ENCODE data around the gene RASA2. TPM values are rescaled to one million over a fixed set of nuclear protein-coding genes. Genes with fewer than 3 reads are reported as not detected.

Gene RASA2
- total and polyA plus RNA-seq, 9 of the 15 experiments (the other 6 are each of a cell fraction or from before 2014, with no cell fraction given) = 2.0 to 12.8 (median 9.5) TPM

DNA sequence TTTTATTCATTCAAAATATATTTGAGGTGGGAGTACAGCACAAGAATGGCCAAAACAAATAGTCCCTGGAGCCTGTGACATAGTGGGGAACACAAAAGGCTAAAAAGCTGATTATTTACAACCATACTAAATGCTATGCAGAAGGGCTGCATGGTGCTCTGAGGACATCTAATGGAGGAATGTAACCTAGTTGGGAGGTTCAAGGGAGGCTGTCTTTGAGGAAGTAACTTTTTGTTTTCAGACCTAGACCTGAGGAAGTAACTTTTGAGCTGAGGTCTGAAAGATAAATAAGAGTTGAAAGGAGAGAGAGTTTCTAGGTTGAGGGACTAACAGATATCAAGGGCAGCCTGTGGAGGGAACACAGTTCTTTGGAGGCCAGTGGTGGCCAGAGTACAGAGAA lies 34.8 kb upstream of the RASA2 start (continued):
- TF ChIP-seq, protein P1, sequence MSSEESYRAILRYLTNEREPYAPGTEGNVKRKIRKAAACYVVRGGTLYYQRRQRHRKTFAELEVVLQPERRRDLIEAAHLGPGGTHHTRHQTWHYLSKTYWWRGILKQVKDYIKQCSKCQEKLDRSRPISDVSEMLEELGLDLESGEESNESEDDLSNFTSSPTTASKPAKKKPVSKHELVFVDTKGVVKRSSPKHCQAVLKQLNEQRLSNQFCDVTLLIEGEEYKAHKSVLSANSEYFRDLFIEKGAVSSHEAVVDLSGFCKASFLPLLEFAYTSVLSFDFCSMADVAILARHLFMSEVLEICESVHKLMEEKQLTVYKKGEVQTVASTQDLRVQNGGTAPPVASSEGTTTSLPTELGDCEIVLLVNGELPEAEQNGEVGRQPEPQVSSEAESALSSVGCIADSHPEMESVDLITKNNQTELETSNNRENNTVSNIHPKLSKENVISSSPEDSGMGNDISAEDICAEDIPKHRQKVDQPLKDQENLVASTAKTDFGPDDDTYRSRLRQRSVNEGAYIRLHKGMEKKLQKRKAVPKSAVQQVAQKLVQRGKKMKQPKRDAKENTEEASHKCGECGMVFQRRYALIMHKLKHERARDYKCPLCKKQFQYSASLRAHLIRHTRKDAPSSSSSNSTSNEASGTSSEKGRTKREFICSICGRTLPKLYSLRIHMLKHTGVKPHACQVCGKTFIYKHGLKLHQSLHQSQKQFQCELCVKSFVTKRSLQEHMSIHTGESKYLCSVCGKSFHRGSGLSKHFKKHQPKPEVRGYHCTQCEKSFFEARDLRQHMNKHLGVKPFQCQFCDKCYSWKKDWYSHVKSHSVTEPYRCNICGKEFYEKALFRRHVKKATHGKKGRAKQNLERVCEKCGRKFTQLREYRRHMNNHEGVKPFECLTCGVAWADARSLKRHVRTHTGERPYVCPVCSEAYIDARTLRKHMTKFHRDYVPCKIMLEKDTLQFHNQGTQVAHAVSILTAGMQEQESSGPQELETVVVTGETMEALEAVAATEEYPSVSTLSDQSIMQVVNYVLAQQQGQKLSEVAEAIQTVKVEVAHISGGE (CRISPR knock-in tag; IDR thresholded peaks at IDR 0.05) = no peak
- TF ChIP-seq TEAD4 (IDR thresholded peaks at IDR 0.05; ENCODE audit: low read length) (peak; percentile 27), TEAD4 (CRISPR knock-in tag; IDR thresholded peaks at IDR 0.05; ENCODE audit: borderline replicate concordance) (no peak), FOXK2 (conservative IDR thresholded peaks at IDR 0.05 in 1 of 2, IDR thresholded peaks at IDR 0.05 in 1 of 2; ENCODE audit: low read depth in 2 of 2) (peak; percentile 28 to 58; a peak in 1 of 4 replicates), JUN (IDR thresholded peaks at IDR 0.05; ENCODE audit: borderline replicate concordance, low read depth, low read length) (no peak), JUN (CRISPR knock-in tag; IDR thresholded peaks at IDR 0.05; ENCODE audit: borderline replicate concordance) (no peak), NRF1 (conservative IDR thresholded peaks at IDR 0.05 in 1 of 2, IDR thresholded peaks at IDR 0.05 in 1 of 2) (no peak), TARDBP (IDR thresholded peaks at IDR 0.05) (no peak), ELF1 (tag; IDR thresholded peaks at IDR 0.05) (peak; percentile 50; the same call in 1 of the 2 replicates), ZNF655 (CRISPR knock-in tag; IDR thresholded peaks at IDR 0.05) (no peak), HDAC8 (tag; IDR thresholded peaks at IDR 0.05) (no peak), HINFP (tag; conservative IDR thresholded peaks at IDR 0.05; ENCODE audit: low read depth) (no peak), CREBBP (IDR thresholded peaks at IDR 0.05; ENCODE audit: low read depth, low read length) (no peak), RB1 (IDR thresholded peaks at IDR 0.05; ENCODE audit: low read depth) (peak; percentile 59), ARID1B (IDR thresholded peaks at IDR 0.05) (peak; percentile 31; the same call in 1 of the 2 replicates), ESRRB (CRISPR knock-in tag; IDR thresholded peaks at IDR 0.05; ENCODE audit: borderline replicate concordance) (no peak), CBFA2T3 (IDR thresholded peaks at IDR 0.05) (no peak)
- TF ChIP-seq, protein P2, sequence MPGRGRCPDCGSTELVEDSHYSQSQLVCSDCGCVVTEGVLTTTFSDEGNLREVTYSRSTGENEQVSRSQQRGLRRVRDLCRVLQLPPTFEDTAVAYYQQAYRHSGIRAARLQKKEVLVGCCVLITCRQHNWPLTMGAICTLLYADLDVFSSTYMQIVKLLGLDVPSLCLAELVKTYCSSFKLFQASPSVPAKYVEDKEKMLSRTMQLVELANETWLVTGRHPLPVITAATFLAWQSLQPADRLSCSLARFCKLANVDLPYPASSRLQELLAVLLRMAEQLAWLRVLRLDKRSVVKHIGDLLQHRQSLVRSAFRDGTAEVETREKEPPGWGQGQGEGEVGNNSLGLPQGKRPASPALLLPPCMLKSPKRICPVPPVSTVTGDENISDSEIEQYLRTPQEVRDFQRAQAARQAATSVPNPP (IDR thresholded peaks at IDR 0.05; ENCODE audit: borderline replicate concordance, insufficient read depth, insufficient read length) = no peak
- TF ChIP-seq, protein P3, sequence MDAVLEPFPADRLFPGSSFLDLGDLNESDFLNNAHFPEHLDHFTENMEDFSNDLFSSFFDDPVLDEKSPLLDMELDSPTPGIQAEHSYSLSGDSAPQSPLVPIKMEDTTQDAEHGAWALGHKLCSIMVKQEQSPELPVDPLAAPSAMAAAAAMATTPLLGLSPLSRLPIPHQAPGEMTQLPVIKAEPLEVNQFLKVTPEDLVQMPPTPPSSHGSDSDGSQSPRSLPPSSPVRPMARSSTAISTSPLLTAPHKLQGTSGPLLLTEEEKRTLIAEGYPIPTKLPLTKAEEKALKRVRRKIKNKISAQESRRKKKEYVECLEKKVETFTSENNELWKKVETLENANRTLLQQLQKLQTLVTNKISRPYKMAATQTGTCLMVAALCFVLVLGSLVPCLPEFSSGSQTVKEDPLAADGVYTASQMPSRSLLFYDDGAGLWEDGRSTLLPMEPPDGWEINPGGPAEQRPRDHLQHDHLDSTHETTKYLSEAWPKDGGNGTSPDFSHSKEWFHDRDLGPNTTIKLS (IDR thresholded peaks at IDR 0.05; ENCODE audit: borderline replicate concordance, low read depth) = no peak

All from K562 (cell line).